NCI-H1105 (cell line): ENCODE results near the gene HES7.

Source experiments
- DNase-seq: peaks from one replicate; lab custom pipeline; 2025; lab: John Stamatoyannopoulos, UW

HES7 gene

GRCh38 chr17:8142887-8143580, 19.1 kb upstream of the HES7 start:
- DNase-seq: no peak

- DNase-seq: no peak
These were observed 18.4 kb upstream of the HES7 start for GRCh38 chr17:8142158-8142886.

- no peak for DNase-seq
These were observed 17.8 kb upstream of the HES7 start for GRCh38 chr17:8141741-8142140.

- no peak for DNase-seq
These were observed 17.1 kb upstream of the HES7 start for GRCh38 chr17:8141045-8141444.

GRCh38 chr17:8140065-8141029, 16.4 kb upstream of the HES7 start:
- no peak for DNase-seq

GRCh38 chr17:8138672-8139371, 14.9 kb upstream of the HES7 start:
- peak; percentile 100 for DNase-seq

GRCh38 chr17:8138374-8138671, 14.4 kb upstream of the HES7 start:
- no peak for DNase-seq

GRCh38 chr17:8137645-8138373, 13.9 kb upstream of the HES7 start:
- no peak for DNase-seq

- DNase-seq: no peak
These were observed 10.0 kb upstream of the HES7 start for GRCh38 chr17:8133941-8134340.

GRCh38 chr17:8133399-8133798, 9.5 kb upstream of the HES7 start:
- no peak for DNase-seq

GRCh38 chr17:8131844-8132441, 8.0 kb upstream of the HES7 start:
- no peak for DNase-seq

- DNase-seq: no peak
These were observed 4.3 kb upstream of the HES7 start for GRCh38 chr17:8128125-8128784.

- DNase-seq: peak; percentile 24
These were observed 2.7 kb upstream of the HES7 start for GRCh38 chr17:8126491-8127066.

- DNase-seq: no peak
These were observed 2.1 kb upstream of the HES7 start for GRCh38 chr17:8125947-8126490.

- peak; percentile 73 for DNase-seq
These were observed 1.4 kb upstream of the HES7 start for GRCh38 chr17:8125154-8125946.

- DNase-seq: peak; percentile 31
These were observed 646 bp upstream of the HES7 start for GRCh38 chr17:8124350-8125153.

- DNase-seq: no peak
These were observed 797 bp downstream of the HES7 start for GRCh38 chr17:8122924-8123694.
